ENCODE results near the gene UBR1. TPM values are rescaled to one million over a fixed set of nuclear protein-coding genes. Genes with fewer than 3 reads are reported as not detected.

Gene UBR1
- total RNA-seq, 4 donors from 2014 or later: 32.6 to 57.4 (median 39.3) TPM

DNA sequence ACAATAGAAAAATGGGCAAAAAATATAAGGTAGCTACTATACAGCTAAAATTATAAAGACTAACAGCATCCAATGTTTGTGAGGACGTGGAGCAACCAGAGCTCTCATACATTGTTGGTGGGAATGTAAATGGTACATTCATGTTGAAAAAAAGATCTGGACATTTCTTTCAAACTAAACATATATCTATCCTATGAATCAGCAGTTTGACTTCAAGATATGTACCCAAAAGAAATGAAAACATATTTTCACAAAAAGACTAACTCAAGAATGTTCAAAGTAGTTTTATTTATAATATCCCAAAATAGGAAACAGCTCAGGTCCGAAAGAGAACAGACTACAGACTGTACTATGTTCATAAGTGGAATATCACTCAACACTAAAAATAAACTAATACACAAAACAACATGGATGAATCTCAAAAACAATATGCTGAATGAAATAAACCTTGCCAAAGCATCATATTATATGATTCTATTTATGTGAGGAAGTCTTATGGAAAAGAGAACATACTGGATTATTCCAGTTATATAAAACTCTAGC lies 176.5 kb downstream of the UBR1 start:
- TF ChIP-seq, protein P1, sequence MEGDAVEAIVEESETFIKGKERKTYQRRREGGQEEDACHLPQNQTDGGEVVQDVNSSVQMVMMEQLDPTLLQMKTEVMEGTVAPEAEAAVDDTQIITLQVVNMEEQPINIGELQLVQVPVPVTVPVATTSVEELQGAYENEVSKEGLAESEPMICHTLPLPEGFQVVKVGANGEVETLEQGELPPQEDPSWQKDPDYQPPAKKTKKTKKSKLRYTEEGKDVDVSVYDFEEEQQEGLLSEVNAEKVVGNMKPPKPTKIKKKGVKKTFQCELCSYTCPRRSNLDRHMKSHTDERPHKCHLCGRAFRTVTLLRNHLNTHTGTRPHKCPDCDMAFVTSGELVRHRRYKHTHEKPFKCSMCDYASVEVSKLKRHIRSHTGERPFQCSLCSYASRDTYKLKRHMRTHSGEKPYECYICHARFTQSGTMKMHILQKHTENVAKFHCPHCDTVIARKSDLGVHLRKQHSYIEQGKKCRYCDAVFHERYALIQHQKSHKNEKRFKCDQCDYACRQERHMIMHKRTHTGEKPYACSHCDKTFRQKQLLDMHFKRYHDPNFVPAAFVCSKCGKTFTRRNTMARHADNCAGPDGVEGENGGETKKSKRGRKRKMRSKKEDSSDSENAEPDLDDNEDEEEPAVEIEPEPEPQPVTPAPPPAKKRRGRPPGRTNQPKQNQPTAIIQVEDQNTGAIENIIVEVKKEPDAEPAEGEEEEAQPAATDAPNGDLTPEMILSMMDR (IDR thresholded peaks at IDR 0.05; ENCODE audit: low read depth): no peak

DNA sequence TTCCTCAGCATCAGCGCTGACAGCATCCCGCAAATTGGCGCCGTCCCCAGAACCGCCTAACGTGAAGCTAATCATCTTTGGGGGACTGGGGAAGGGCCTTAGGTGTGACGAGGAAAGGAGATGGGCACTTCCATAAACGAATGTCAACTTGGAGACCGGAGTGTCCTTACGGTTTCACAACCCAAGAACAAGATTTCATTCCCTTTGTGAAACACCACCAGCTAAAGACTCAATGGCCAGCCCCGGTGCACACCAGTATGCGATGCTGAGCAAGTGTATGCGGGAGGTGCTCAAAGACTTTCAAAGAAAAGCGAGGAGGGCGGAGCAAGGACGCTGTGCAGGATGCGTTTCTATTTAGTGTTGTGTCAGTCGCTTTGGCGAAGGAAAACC lies 184.5 kb downstream of the UBR1 start:
- TF ChIP-seq, protein P1 (IDR thresholded peaks at IDR 0.05; ENCODE audit: low read depth): no peak

DNA sequence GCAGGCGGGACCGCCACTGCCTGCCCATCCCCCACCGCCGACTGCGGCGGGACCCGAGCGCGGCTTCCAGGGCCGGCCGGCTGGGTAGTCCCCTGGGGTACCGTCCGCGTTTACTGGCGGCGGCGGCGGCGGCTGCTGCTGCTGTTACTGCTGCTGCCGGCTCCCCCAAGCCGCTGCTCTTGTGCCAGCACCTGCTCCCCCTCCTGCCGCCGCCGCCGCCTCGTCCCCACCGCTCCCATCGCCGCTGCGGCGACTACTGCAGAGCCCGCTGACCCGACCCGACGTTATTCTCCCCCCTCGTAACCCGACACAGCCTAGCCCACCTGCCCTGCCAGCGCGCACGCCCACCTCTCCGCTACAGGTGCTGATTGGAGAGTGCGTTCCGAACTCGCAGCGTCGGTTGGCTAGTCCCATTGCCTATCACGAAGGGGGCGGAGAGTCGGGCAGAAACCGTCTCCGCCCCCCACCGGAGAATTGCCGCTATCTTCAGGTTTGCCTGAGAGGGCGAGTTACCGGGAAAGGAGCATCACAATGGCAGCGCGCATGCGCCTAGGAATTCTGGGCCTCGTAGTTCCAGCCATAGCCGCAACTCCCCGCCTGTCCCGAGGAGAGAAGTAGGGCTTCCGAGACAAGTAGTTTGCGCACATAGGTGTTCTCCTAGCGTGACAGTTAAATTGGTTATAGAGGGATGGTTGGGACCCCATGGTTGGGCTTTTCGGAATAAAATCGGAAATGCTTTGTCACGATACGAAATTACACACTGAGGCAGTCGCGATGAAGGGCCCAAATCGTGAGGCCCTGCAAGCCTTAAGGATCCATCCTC lies 185.1 kb downstream of the UBR1 start, which contains the start of gene TTBK2:
Gene TTBK2, minus strand, starts transcription at position 260 of the 823 bp plus-strand sequence. CDS start 42,161 bp downstream, outside the sequence.
- TF ChIP-seq, protein P1 (IDR thresholded peaks at IDR 0.05; ENCODE audit: low read depth): no peak

GRCh38 chr15:42919799-42920518 lies 185.9 kb downstream of the UBR1 start:
- TF ChIP-seq, protein P1 (IDR thresholded peaks at IDR 0.05; ENCODE audit: low read depth): no peak

GRCh38 chr15:42919308-42919707 lies 186.5 kb downstream of the UBR1 start:
- TF ChIP-seq, protein P1 (IDR thresholded peaks at IDR 0.05; ENCODE audit: low read depth): no peak

- TF ChIP-seq, protein P1 (IDR thresholded peaks at IDR 0.05; ENCODE audit: low read depth): no peak
Measured at GRCh38 chr15:42918047-42918446, 187.8 kb downstream of the UBR1 start.

Data from subcutaneous adipose tissue (tissue), 4 donors.